ENCODE results near the gene NCF1. TPM values are rescaled to one million over a fixed set of nuclear protein-coding genes. Genes with fewer than 3 reads are reported as not detected.
"Not testable (repeated sequence)": the region's sequence is repeated elsewhere in the genome, so short reads cannot be mapped to it uniquely, and the experiment has no call there.

NCF1 gene
- total RNA-seq, 1 donor from 2014 or later = not detected

GRCh38 chr7:74758982-74759381, 14.8 kb upstream of the NCF1 start:
- not testable (repeated sequence) for H3K9me3 Mint-ChIP-seq (ENCODE audit: low read depth); DNase-seq (ENCODE audit: low spot score, unreplicated experiment); H3K27me3 Mint-ChIP-seq; H3K4me1 Mint-ChIP-seq (ENCODE audit: low read depth); H3K27ac Mint-ChIP-seq; H3K36me3 Mint-ChIP-seq (ENCODE audit: insufficient read depth); H3K4me3 Mint-ChIP-seq (ENCODE audit: low read depth)

GRCh38 chr7:74765205-74765918, 8.4 kb upstream of the NCF1 start:
- not testable (repeated sequence) for H3K27me3 Mint-ChIP-seq; H3K27ac Mint-ChIP-seq; DNase-seq (ENCODE audit: low spot score, unreplicated experiment); H3K9me3 Mint-ChIP-seq (ENCODE audit: low read depth); H3K36me3 Mint-ChIP-seq (ENCODE audit: insufficient read depth); H3K4me3 Mint-ChIP-seq (ENCODE audit: low read depth); H3K4me1 Mint-ChIP-seq (ENCODE audit: low read depth)

- not testable (repeated sequence) for H3K4me1 Mint-ChIP-seq (ENCODE audit: low read depth); H3K9me3 Mint-ChIP-seq (ENCODE audit: low read depth); H3K4me3 Mint-ChIP-seq (ENCODE audit: low read depth); H3K36me3 Mint-ChIP-seq (ENCODE audit: insufficient read depth); DNase-seq (ENCODE audit: low spot score, unreplicated experiment); H3K27me3 Mint-ChIP-seq; H3K27ac Mint-ChIP-seq
Measured at GRCh38 chr7:74766509-74766908, 7.3 kb upstream of the NCF1 start.

GRCh38 chr7:74766991-74767390, 6.8 kb upstream of the NCF1 start:
- H3K36me3 Mint-ChIP-seq (ENCODE audit: insufficient read depth); H3K4me3 Mint-ChIP-seq (ENCODE audit: low read depth); H3K9me3 Mint-ChIP-seq (ENCODE audit: low read depth); H3K4me1 Mint-ChIP-seq (ENCODE audit: low read depth); H3K27ac Mint-ChIP-seq; H3K27me3 Mint-ChIP-seq; DNase-seq (ENCODE audit: low spot score, unreplicated experiment): not testable (repeated sequence)

- H3K27me3 Mint-ChIP-seq; DNase-seq (ENCODE audit: low spot score, unreplicated experiment); H3K36me3 Mint-ChIP-seq (ENCODE audit: insufficient read depth); H3K4me3 Mint-ChIP-seq (ENCODE audit: low read depth); H3K27ac Mint-ChIP-seq; H3K4me1 Mint-ChIP-seq (ENCODE audit: low read depth); H3K9me3 Mint-ChIP-seq (ENCODE audit: low read depth): not testable (repeated sequence)
Measured at GRCh38 chr7:74770062-74770461, 3.7 kb upstream of the NCF1 start.

GRCh38 chr7:74772093-74772492, 1.7 kb upstream of the NCF1 start:
- not testable (repeated sequence) for H3K4me3 Mint-ChIP-seq (ENCODE audit: low read depth); H3K27me3 Mint-ChIP-seq; DNase-seq (ENCODE audit: low spot score, unreplicated experiment); H3K36me3 Mint-ChIP-seq (ENCODE audit: insufficient read depth); H3K27ac Mint-ChIP-seq; H3K4me1 Mint-ChIP-seq (ENCODE audit: low read depth); H3K9me3 Mint-ChIP-seq (ENCODE audit: low read depth)

GRCh38 chr7:74775111-74775510, 1.3 kb downstream of the NCF1 start:
- not testable (repeated sequence) for H3K36me3 Mint-ChIP-seq (ENCODE audit: insufficient read depth); H3K27ac Mint-ChIP-seq; H3K27me3 Mint-ChIP-seq; DNase-seq (ENCODE audit: low spot score, unreplicated experiment); H3K9me3 Mint-ChIP-seq (ENCODE audit: low read depth); H3K4me1 Mint-ChIP-seq (ENCODE audit: low read depth); H3K4me3 Mint-ChIP-seq (ENCODE audit: low read depth)

- H3K4me1 Mint-ChIP-seq (ENCODE audit: low read depth); H3K27me3 Mint-ChIP-seq; H3K4me3 Mint-ChIP-seq (ENCODE audit: low read depth); H3K36me3 Mint-ChIP-seq (ENCODE audit: insufficient read depth); H3K27ac Mint-ChIP-seq; H3K9me3 Mint-ChIP-seq (ENCODE audit: low read depth); DNase-seq (ENCODE audit: low spot score, unreplicated experiment): not testable (repeated sequence)
Measured at GRCh38 chr7:74779053-74779452, 5.2 kb downstream of the NCF1 start.

- H3K36me3 Mint-ChIP-seq (ENCODE audit: insufficient read depth); DNase-seq (ENCODE audit: low spot score, unreplicated experiment); H3K27ac Mint-ChIP-seq; H3K4me1 Mint-ChIP-seq (ENCODE audit: low read depth); H3K9me3 Mint-ChIP-seq (ENCODE audit: low read depth); H3K27me3 Mint-ChIP-seq; H3K4me3 Mint-ChIP-seq (ENCODE audit: low read depth): not testable (repeated sequence)
Measured at GRCh38 chr7:74781746-74782145, 7.9 kb downstream of the NCF1 start.

GRCh38 chr7:74783595-74783994, 9.8 kb downstream of the NCF1 start:
- H3K27me3 Mint-ChIP-seq; H3K9me3 Mint-ChIP-seq (ENCODE audit: low read depth): not testable (repeated sequence)

GRCh38 chr7:74788369-74789150, 14.7 kb downstream of the NCF1 start:
- peak; percentile 94 for DNase-seq (ENCODE audit: low spot score, unreplicated experiment)
- not testable (repeated sequence) for H3K9me3 Mint-ChIP-seq (ENCODE audit: low read depth); H3K27ac Mint-ChIP-seq; H3K4me1 Mint-ChIP-seq (ENCODE audit: low read depth); H3K36me3 Mint-ChIP-seq (ENCODE audit: insufficient read depth); H3K27me3 Mint-ChIP-seq; H3K4me3 Mint-ChIP-seq (ENCODE audit: low read depth)

More at GRCh38 chr7:74783595-74783994, 9.8 kb downstream of the NCF1 start:
- not testable (repeated sequence) for H3K27ac Mint-ChIP-seq; H3K4me3 Mint-ChIP-seq (ENCODE audit: low read depth); H3K36me3 Mint-ChIP-seq (ENCODE audit: insufficient read depth); H3K4me1 Mint-ChIP-seq (ENCODE audit: low read depth); DNase-seq (ENCODE audit: low spot score, unreplicated experiment)

GRCh38 chr7:74789200-74789736, 15.5 kb downstream of the NCF1 start:
- H3K9me3 Mint-ChIP-seq (ENCODE audit: low read depth); H3K4me1 Mint-ChIP-seq (ENCODE audit: low read depth); H3K27me3 Mint-ChIP-seq: not testable (repeated sequence)

GRCh38 chr7:74797848-74798622, 24.2 kb downstream of the NCF1 start:
- H3K27ac Mint-ChIP-seq; H3K27me3 Mint-ChIP-seq; H3K4me1 Mint-ChIP-seq (ENCODE audit: low read depth); H3K9me3 Mint-ChIP-seq (ENCODE audit: low read depth); DNase-seq (ENCODE audit: low spot score, unreplicated experiment); H3K4me3 Mint-ChIP-seq (ENCODE audit: low read depth); H3K36me3 Mint-ChIP-seq (ENCODE audit: insufficient read depth): not testable (repeated sequence)

More at GRCh38 chr7:74789200-74789736, 15.5 kb downstream of the NCF1 start:
- H3K36me3 Mint-ChIP-seq (ENCODE audit: insufficient read depth); DNase-seq (ENCODE audit: low spot score, unreplicated experiment); H3K4me3 Mint-ChIP-seq (ENCODE audit: low read depth); H3K27ac Mint-ChIP-seq: not testable (repeated sequence)

Measured in progenitor cell of endocrine pancreas (in vitro differentiated cells).